GM04504 (cell line): ENCODE measurements around the gene GTF2F1.
"Not testable (repeated sequence)": the region's sequence is repeated elsewhere in the genome, so short reads cannot be mapped to it uniquely, and the experiment has no call there.

Experiments
- DNase-seq: peaks from one replicate; pipeline ENCODE4 v3.0.0-alpha.2; 2012; ENCODE audit warnings: low read depth

The GTF2F1 gene

DNA sequence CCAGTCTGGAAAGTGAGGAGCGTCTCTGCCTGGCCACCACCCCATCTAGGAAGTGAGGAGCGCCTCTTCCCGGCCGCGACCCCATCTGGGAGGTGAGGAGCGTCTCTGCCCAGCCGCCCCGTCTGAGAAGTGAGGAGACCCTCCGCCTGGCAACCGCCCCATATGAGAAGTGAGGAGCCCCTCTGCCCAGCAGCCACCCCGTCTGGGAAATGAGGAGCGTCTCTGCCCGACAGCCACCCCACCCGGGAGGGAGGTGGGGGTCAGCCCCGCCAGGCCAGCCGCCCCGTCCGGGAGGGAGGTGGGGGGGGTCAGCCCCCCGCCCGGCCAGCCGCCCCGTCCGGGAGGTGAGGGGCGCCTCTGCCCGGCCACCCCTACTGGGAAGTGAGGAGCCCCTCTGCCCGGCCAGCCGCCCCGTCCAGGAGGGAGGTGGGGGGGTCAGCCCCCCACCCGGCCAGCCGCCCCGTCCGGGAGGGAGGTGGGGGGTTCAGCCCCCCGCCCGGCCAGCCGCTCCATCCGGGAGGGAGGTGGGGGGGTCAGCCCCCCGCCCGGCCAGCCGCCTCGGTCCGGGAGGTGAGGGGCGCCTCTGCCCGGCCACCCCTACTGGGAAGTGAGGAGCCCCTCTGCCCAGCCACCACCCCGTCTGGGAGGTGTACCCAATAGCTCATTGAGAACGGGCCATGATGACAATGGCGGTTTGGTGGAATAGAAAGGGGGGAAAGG is 37.5 kb downstream of the GTF2F1 start:
- not testable (repeated sequence) for DNase-seq

DNA sequence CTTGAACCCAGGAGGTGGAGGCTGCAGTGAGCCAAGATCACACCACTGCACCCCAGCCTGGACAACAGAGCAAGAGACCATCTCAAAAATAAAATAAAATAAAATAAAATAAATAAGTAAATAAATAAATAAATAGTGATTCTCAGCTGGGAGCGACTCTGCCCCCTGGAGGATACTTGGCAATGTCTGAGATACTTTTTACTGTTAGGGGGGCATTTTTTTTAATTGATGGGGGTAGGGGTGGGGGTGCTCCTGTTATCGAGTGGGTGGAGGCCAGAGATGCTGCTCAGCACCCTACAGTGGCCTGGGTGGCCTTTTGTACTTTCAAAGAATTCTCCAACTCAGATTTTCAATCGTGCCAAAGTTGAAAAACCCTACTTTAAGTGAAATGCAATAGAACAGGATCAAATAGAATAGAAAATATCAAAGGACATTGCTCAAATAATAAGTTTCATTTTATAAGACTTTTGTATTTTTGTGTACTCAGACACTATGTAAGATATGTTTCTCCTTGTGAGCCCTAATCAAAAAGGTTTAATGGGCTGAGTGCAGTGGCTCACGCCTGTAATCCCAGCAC is 38.8 kb downstream of the GTF2F1 start:
- no peak for DNase-seq

DNA sequence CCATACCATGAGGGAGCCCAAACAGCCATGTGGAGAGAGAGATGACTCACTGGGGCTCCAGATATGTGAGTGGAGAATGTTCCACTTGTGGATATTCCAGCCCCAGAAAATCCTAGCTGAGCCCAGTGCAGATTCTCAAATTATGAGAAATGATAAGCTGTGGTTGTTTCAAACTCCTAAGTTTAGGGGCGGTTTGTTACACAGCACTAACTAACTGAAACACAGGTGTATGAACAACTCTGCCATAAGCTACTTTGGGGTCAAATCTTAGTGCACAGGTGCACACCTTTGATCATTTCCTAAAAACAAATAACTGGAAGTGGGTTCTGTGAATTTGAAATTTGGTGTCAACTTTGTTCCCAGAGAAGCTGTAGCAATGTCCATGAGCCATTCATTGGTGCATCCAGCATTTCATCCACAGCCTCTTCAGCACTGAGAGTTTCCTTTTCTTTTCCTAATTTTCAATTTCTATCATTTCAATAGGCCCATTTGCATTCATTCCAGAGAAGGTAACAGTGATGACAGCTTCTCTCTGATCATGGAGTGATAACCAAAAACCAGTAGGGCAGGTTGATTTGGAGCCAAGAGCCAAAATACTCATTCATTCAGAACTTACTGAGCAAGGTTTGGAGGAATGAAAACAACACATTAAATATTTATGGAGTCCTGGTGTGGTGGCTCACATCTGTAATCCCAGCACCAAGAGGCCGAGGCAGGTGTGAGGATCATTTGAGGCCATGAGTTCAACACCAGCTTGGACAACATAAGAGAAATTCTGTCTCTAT is 40.4 kb downstream of the GTF2F1 start:
- no peak for DNase-seq

DNA sequence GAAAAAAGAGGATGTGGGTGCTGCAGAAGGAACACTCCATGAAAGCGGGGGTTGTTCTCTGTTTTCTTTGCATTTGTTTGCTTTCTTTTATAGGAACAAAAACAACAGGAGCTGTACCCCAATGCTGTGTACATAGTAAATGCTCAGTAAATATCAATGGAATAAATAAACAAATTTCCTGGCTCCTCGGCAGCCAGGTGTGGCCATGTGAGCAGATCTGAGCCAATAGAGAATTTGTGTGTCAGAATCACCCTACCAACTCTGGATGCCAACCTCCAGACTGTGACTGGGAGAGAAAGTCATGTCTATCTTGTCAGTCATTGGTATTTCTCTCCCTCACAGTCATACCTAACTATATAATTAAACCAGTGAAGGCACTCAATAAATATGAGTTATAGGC is 42.3 kb downstream of the GTF2F1 start:
- no peak for DNase-seq

DNA sequence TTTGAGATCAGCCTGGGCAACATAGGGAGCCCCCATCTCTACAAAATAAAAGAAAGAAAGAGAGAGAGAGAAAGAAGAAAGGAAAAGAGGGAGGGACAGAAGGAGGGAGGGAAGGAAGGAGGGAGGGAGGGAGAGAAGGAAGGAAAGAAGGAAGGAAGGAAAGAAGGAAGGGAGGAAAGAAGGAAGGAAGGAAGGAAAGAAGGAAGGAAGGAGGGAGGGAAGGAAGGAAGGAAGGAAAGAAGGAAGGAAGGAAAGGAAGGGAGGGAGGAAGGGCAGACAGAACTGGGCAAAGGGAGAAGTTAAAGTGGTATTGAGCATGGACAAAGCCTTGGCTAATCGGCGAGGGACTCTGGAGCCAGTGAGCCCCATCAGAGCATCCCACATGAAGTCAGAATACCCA is 43.7 kb downstream of the GTF2F1 start:
- not testable (repeated sequence) for DNase-seq

DNA sequence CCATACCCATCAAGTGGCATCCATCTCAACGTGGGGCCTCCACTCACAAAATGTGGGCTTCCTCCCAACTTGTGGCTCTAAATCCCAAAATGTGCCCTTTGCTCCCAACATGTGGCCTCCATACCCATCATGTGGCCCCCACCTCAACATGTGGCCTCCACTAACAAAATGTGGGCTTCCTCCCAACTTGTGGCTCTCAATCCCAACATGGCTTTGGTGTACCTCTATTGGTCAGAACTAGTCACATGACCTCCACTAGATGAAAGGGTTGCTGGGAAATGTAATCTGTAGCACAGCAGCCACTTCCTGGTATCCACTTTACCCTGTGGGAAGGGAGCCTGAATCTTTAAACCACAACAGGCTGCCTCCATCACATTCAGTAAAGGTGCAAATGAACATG is 49.5 kb downstream of the GTF2F1 start:
- no peak for DNase-seq

DNA sequence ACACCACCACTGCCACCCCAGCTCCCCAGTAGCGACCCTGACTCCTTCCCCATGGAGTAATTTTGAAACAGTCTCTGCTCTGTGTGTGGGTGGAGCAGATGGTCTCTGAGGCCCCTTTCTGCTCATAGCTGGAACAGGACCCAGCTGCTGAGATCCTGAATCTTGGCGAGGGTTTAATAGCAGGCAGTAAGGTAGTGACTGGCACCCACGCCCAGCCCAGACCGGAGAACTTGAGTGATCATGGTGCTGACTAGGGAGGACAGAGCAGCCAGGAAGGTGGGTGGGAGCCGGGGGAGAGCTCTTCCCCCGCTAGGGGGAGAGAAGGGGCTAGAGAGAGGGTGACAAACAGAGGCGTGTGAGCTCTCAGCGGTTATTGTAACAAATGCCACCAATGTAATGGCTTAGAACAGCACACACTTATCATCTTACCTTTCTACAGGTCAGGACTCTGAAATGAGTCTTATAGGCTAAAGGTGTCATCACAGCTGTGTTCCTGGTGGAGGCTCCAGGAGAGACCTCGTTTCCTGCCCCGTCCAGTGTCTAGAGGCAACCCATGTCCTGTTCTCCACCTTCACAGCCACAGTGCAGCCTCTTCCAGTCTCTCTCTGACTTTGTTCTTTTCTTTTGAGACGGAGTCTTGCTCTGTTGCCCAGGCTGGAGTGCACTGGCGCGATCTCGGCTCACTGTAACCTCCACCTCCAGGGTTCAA is 52.3 kb downstream of the GTF2F1 start:
- DNase-seq = no peak

DNA sequence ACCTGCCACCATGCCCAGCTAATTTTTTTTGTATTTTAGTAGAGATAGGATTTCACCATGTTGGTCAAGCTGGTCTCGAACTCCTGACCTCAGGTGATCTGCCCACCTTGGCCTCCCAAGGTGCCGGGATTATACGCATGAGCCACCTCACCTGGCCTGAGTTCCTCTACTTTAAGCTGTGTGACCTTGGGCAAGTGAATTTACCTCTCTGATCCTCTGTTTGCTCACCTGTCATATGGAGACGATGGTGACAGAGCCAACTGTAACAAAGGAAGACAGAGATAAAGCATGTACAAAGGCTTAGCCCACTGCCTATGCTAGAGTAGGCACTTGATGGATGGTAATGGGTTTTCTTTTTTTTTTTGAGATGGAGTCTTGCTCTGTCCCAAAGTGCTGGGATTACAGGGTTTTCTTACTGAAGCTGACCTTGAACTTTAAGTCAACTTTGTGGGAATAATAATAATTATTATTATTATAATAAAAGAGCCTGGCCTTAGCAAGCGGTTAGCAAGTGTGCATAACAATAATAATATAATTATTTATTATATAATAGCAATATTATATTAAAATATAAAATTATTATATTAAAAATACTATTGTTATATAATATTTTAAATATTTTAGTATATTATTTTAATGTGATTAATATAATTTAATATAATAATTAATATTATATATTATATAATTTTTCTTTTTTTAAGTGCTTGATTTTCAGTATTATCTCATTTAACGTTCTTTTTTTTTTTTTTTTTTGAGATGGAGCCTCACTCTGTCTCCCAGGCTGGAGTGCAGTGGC is 58.3 kb downstream of the GTF2F1 start:
- DNase-seq = no peak

DNA sequence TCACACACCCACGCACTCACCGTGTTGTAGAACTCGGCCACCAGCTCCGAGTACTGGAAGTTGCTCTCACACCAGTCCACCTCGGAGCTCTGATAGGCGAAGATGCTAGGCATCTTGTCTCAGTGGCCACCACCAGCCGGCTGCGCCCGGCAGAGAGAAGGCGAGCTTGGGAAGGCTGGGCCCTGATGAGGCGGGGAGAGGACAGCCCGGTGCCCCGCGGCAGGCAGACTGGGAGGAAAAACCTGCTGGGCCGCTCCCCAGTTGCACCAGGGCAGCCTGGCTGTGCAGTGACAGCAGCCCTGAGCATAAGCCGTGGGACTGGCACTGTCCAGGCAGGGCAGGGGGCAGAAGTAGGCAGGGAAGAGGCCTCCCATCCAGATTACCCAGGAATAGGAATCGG is 59.5 kb downstream of the GTF2F1 start, which contains the start of gene ACER1:
TSS of gene ACER1 (minus strand) at position 174 of the 400 bp plus-strand sequence. CDS start at position 113, 61 bp downstream.
- DNase-seq = no peak
